GM12878 (cell line): ENCODE data around the gene ADGRV1. TPM values are rescaled to one million over a fixed set of nuclear protein-coding genes. Genes with fewer than 3 reads are reported as not detected.

Experiments
- ATAC-seq: fragments of 200-7000 bp; cut with Tn5 transposase; 3 replicates; pipeline ENCODE4 v1.9.1; 2020; ENCODE audit warnings: mild to moderate bottlenecking, moderate library complexity
- BruUV-seq: library from RNA; stranded (reverse); fragments of 400-500 nt; replicated peaks from 2 replicates; lab custom pipeline; 2021; lab: Mats Ljungman, UMichigan
- CTCF ChIA-PET: fragments of 300-600 bp; sonication (Branson Sonifier 250); formaldehyde crosslinking; extraction: SDS; loops from one replicate; lab custom pipeline; 2021; ENCODE audit warnings: inconsistent platforms; lab: Yijun Ruan, JAX
- POLR2A ChIA-PET: fragments of 350-600 bp; formaldehyde crosslinking; extraction: SDS; loops from one replicate; lab custom pipeline; 2021; ENCODE audit warnings: inconsistent platforms; lab: Charles Lee
- RAD21 ChIA-PET: fragments of 300-600 bp; sonication (Branson Sonifier 250); formaldehyde crosslinking; loops from one replicate; lab custom pipeline; 2023; ENCODE audit warnings: antibody characterized with exemption; ENCODE audit not compliant: unreplicated experiment; lab: Charles Lee
- SMC1A ChIA-PET: fragments of 300-600 bp; sonication (Branson Sonifier 250); formaldehyde crosslinking; loops from one replicate; lab custom pipeline; 2023; ENCODE audit not compliant: unreplicated experiment, uncharacterized antibody; lab: Charles Lee
- DNase-seq: peaks from one replicate; pipeline ENCODE4 v3.0.0-alpha.2; 2011; ENCODE audit warnings: low read depth, low spot score
- FAIRE-seq: peaks from 3 replicates; lab custom pipeline; 2011; peaks lifted over from hg19 to GRCh38; lab: Jason Lieb, UNC
- H2AFZ ChIP-seq: 2 replicates; pipeline ENCODE4 v1.6.0; 2011; ENCODE audit warnings: low read depth, low read length, control low read depth; ENCODE audit not compliant: control insufficient read depth
- H3K27ac ChIP-seq: 2 replicates; pipeline ENCODE4 v1.5.1; 2011; ENCODE audit warnings: control low read depth; ENCODE audit not compliant: control insufficient read depth, insufficient read depth
- H3K27me3 ChIP-seq, 2 experiments: replicated peaks in 1 of 2; 2 replicates each; pipeline versions ENCODE4 v1.6.0 to v1.6.1; 2011; ENCODE audit warnings: low read length in 1 of 2; ENCODE audit not compliant: control insufficient read depth in 2 of 2, insufficient read depth in 2 of 2
- H3K36me3 ChIP-seq, 2 experiments: 2 replicates each; pipeline ENCODE4 v1.5.1; 2011; ENCODE audit warnings: low read length in 1 of 2; ENCODE audit not compliant: control insufficient read depth in 2 of 2, insufficient read depth in 2 of 2
- H3K4me1 ChIP-seq: 2 replicates; pipeline ENCODE4 v1.6.1; 2011; ENCODE audit warnings: mild to moderate bottlenecking, low read length, moderate library complexity, mixed read lengths; ENCODE audit not compliant: control insufficient read depth, insufficient read depth
- H3K4me2 ChIP-seq: 2 replicates; pipeline ENCODE4 v1.6.0; 2011; ENCODE audit warnings: control low read depth; ENCODE audit not compliant: control insufficient read depth, insufficient read depth
- H3K4me3 ChIP-seq: fragments of 200-600 bp; sonication (generic); 2 replicates; pipeline ENCODE4 v1.5.1; 2016
- H3K79me2 ChIP-seq: 2 replicates; pipeline ENCODE4 v1.6.0; 2011; ENCODE audit warnings: low read length; ENCODE audit not compliant: control insufficient read depth, insufficient read depth
- H3K9ac ChIP-seq: 2 replicates; pipeline ENCODE4 v1.8.0; 2011; ENCODE audit warnings: low read length, control low read depth, mixed read lengths; ENCODE audit not compliant: control insufficient read depth, insufficient read depth
- H3K9me3 ChIP-seq: replicated peaks from 3 replicates; pipeline ENCODE4 v1.5.1; 2011; ENCODE audit warnings: mild to moderate bottlenecking, low read length; ENCODE audit not compliant: control insufficient read depth, insufficient read depth
- H4K20me1 ChIP-seq: 2 replicates; pipeline ENCODE4 v1.6.0; 2011; ENCODE audit not compliant: control insufficient read depth, insufficient read depth
- BCL11A ChIP-seq: IDR thresholded peaks from 2 replicates; pipeline ENCODE4 v1.6.1; 2011; ENCODE audit warnings: low read depth, low read length
- CBFB ChIP-seq: IDR thresholded peaks from 2 replicates; pipeline ENCODE4 v1.6.1; 2016; ENCODE audit warnings: antibody characterized with exemption, low read depth
- CHD2 ChIP-seq: IDR thresholded peaks from 2 replicates; pipeline ENCODE4 v1.6.1; 2011; ENCODE audit warnings: low read depth, low read length, improper control_type of control experiment, borderline replicate concordance
- ESRRA ChIP-seq: IDR thresholded peaks from 2 replicates; pipeline ENCODE4 v1.6.1; 2012; ENCODE audit warnings: mild to moderate bottlenecking, low read length, improper control_type of control experiment
- FOXK2 ChIP-seq: fragments of 450-650 bp; IDR thresholded peaks from 2 replicates; pipeline ENCODE4 v1.6.1; 2017; ENCODE audit warnings: mild to moderate bottlenecking, moderate library complexity
- HCFC1 ChIP-seq: fragments of 150-350 bp; IDR thresholded peaks from 2 replicates; pipeline ENCODE4 v1.6.1; 2014; ENCODE audit warnings: low read length
- JUND ChIP-seq: IDR thresholded peaks from 2 replicates; pipeline ENCODE4 v1.6.1; 2012; ENCODE audit warnings: low read depth, mild to moderate bottlenecking, low read length, improper control_type of control experiment, moderate library complexity
- RAD51 ChIP-seq: fragments of 450-650 bp; IDR thresholded peaks from 2 replicates; pipeline ENCODE4 v1.6.1; 2016; ENCODE audit warnings: moderate library complexity, mild to moderate bottlenecking, inconsistent platforms
- RB1 ChIP-seq: fragments of 450-650 bp; formaldehyde crosslinking; IDR thresholded peaks from 2 replicates; pipeline ENCODE4 v1.6.1; 2017; ENCODE audit warnings: mild to moderate bottlenecking, borderline replicate concordance
- REST ChIP-seq: IDR thresholded peaks from 2 replicates; pipeline ENCODE4 v1.6.1; 2012; ENCODE audit warnings: mild to moderate bottlenecking, low read depth, low read length
- YY1 ChIP-seq: IDR thresholded peaks from 2 replicates; pipeline ENCODE4 v1.6.1; 2011; ENCODE audit warnings: low read depth, mild to moderate bottlenecking, low read length
- ZBTB4 ChIP-seq: fragments of 450-650 bp; formaldehyde crosslinking; IDR thresholded peaks from 2 replicates; pipeline ENCODE4 v1.4.0; 2022; ENCODE audit warnings: mild to moderate bottlenecking, moderate library complexity
- ZNF24 ChIP-seq: fragments of 450-650 bp; IDR thresholded peaks from 2 replicates; pipeline ENCODE4 v1.6.1; 2017; ENCODE audit warnings: antibody characterized with exemption, mild to moderate bottlenecking
- ZNF622 ChIP-seq: fragments of 450-650 bp; IDR thresholded peaks from 2 replicates; pipeline ENCODE4 v1.6.1; 2017; ENCODE audit warnings: mild to moderate bottlenecking, inconsistent platforms
- WGBS: methylation state at CpG from one replicate; pipeline ENCODE4 v1.1.6; 2016; ENCODE audit warnings: low lambda C conversion rate; ENCODE audit not compliant: insufficient replicate concordance, insufficient coverage; ENCODE audit errors: missing lambda C conversion rate; 5-methylcytosine and 5-hydroxymethylcytosine counted together
- in situ Hi-C: fragments of 300-500 bp; cut with MboI; formaldehyde crosslinking; loops from 9 replicates; pipeline ENCODE4 v1.14.3; 2018; ENCODE audit warnings: mixed read lengths
- intact Hi-C: fragments of 100-400 bp; cut with micrococcal nuclease; formaldehyde crosslinking; loops from one replicate; pipeline ENCODE4 v1.14.2; 2022; ENCODE audit not compliant: unreplicated experiment
- polyA plus RNA-seq, 11 experiments: library from polyadenylated mRNA; depleted of rRNA in 4 of 11; unstranded in 6 of 11; stranded (reverse) in 5 of 11; fragments of >200 nt; fragmentation: Nextera tagmentation in 4 of 11; fragmentation: Illumina TruSeq in 1 of 11; extraction: Ambion mirVana in 4 of 11; extraction: Trizol in 1 of 11; gene quantifications; 1 replicate in 1 of 11; 2 replicates in 10 of 11; pipeline versions ENCODE4 v1.2.1 to v1.2.3, GENCODE V29; 2011 to 2016; ENCODE audit warnings: inconsistent platforms in 2 of 11, missing spikeins in 2 of 11, low read depth in 1 of 11
- total RNA-seq, 4 experiments: library from RNA; depleted of rRNA in 3 of 4; stranded (reverse); fragments of >200 nt in 3 of 4; fragmentation: Illumina TruSeq in 1 of 4; extraction: Trizol in 1 of 4; gene quantifications; 2 replicates each; pipeline versions ENCODE4 v1.2.1 to v1.2.3, GENCODE V29; 2013 to 2021
- TF ChIP-seq, protein P1 (sequence below): fragments of 450-650 bp; IDR thresholded peaks from 2 replicates; pipeline ENCODE4 v1.6.1; 2016; ENCODE audit warnings: mild to moderate bottlenecking, moderate library complexity, borderline replicate concordance

Gene ADGRV1
- total and polyA plus RNA-seq, 10 of the 15 experiments (the other 5 are each of a cell fraction or from before 2014, with no cell fraction given): 0.04 to 8.1 (median 0.16) TPM; not detected in 1

DNA sequence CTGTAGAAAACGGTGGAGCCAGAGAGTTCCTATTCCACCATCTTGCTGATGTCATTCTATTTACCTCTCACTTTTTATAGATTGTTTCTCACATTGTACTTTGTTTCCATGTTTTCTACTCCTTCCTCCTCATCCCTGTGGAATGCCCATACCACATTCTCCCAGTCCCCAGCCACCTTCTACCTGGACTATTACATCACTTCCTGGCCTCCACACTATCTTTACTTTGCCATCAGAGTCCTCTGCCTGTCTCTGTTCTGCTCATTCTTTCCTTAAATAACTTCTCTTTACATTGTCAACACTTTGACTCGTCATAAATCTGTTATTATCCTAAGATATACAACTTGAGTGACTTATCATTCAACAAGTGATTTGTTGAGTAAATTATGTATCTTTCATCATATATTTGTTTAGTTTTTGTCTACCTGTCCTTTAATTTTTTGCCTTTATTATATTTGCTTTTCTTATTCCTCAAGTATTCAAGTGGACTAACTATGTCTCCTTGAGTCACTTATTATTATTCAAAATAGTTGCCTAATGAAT is 182.5 kb downstream of the ADGRV1 start:
- in situ Hi-C loops: no loop called here
- ChIA-PET CTCF (interaction anchor here (1.1 kb wide), 1 partner anchor 211 kb away, joined by 3 read pairs; no protein-coding TSS in a partner anchor), RAD21 (no interaction called here), SMC1A (no interaction called here), POLR2A (no interaction called here)
- Histone ChIP-seq H3K4me3 (no peak overlapping the region), H3K79me2 (no peaks in the 10 kb centered on the region), H3K36me3 (no peaks in the 10 kb centered on the region), H2AFZ (no peak overlapping the region), H3K27ac (no peak overlapping the region), H4K20me1 (no peaks in the 10 kb centered on the region), H3K4me1 (no peaks in the 10 kb centered on the region), H3K4me2 (no peak overlapping the region), H3K9me3 (no peaks in the 10 kb centered on the region; the same call in 1 of the 3 replicates), H3K9ac (no peak overlapping the region), H3K27me3 (no peaks in the 10 kb centered on the region)
- 0% methylated on average over 2 of the region's 2 CpGs for WGBS
- no peak for FAIRE-seq
- TF ChIP-seq HCFC1 (no peak), JUND (no peak), ZNF622 (no peak), REST (no peak), CHD2 (no peak), ZBTB4 (CRISPR knock-in tag) (no peak), RAD51 (no peak), CBFB (no peak), RB1 (no peak), YY1 (no peak), BCL11A (no peak), ZNF24 (no peak), ESRRA (no peak), FOXK2 (no peak)
- TF ChIP-seq, protein P1, sequence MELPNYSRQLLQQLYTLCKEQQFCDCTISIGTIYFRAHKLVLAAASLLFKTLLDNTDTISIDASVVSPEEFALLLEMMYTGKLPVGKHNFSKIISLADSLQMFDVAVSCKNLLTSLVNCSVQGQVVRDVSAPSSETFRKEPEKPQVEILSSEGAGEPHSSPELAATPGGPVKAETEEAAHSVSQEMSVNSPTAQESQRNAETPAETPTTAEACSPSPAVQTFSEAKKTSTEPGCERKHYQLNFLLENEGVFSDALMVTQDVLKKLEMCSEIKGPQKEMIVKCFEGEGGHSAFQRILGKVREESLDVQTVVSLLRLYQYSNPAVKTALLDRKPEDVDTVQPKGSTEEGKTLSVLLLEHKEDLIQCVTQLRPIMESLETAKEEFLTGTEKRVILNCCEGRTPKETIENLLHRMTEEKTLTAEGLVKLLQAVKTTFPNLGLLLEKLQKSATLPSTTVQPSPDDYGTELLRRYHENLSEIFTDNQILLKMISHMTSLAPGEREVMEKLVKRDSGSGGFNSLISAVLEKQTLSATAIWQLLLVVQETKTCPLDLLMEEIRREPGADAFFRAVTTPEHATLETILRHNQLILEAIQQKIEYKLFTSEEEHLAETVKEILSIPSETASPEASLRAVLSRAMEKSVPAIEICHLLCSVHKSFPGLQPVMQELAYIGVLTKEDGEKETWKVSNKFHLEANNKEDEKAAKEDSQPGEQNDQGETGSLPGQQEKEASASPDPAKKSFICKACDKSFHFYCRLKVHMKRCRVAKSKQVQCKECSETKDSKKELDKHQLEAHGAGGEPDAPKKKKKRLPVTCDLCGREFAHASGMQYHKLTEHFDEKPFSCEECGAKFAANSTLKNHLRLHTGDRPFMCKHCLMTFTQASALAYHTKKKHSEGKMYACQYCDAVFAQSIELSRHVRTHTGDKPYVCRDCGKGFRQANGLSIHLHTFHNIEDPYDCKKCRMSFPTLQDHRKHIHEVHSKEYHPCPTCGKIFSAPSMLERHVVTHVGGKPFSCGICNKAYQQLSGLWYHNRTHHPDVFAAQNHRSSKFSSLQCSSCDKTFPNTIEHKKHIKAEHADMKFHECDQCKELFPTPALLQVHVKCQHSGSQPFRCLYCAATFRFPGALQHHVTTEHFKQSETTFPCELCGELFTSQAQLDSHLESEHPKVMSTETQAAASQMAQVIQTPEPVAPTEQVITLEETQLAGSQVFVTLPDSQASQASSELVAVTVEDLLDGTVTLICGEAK: no peak
- BruUV-seq: no TSS peak
- ATAC-seq: no peak
- DNase-seq: no peak
- intact Hi-C loops: no loop called here
